Middle frontal gyrus (tissue), 1 donor: Measurements from ENCODE around the gene COG4.

Experiments
- DNase-seq: peaks from one replicate; pipeline ENCODE4 v3.0.0-alpha.2; 2015; ENCODE audit warnings: low spot score; ENCODE audit errors: extremely low spot score

The COG4 gene

GRCh38 chr16:70434484-70435260 is 88.7 kb downstream of the COG4 start:
- DNase-seq = no peak

- DNase-seq = no peak
These were observed 89.8 kb downstream of the COG4 start for GRCh38 chr16:70433458-70434103.

- no peak for DNase-seq
These were observed 90.5 kb downstream of the COG4 start for GRCh38 chr16:70432723-70433457.

DNA sequence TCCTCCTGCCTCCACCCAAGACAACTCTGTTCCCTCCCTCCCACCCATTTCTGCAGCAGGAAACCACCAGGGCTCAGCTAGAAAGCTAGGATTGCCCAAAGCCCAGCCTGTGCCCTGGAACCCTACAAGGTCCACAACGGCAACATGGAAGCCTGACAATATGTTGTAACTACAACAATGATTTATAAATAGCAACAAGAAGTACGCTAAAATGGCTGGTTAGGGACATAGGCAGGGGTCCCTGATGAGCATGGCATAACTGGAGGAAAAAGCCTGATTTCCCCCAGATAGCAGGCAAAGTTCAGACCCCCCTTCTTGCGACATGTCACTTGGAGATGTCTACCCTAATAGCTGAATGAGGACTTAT is 91.0 kb downstream of the COG4 start:
- DNase-seq = no peak

GRCh38 chr16:70430667-70431536 is 92.5 kb downstream of the COG4 start:
- DNase-seq = no peak
